Neural progenitor cell (in vitro differentiated cells): ENCODE measurements around the gene GNA14. TPM values are rescaled to one million over a fixed set of nuclear protein-coding genes. Genes with fewer than 3 reads are reported as not detected.
A peak's percentile ranks its signal among the peaks of the same experiment; 100 is the strongest.

Source experiments
- DNase-seq: peaks from one replicate; pipeline ENCODE4 v3.0.0-alpha.2; 2016; ENCODE audit warnings: low spot score
- H2AFZ ChIP-seq: fragments of 200-600 bp; sonication (generic); replicated peaks from 2 replicates; pipeline ENCODE4 v1.6.1; 2016; ENCODE audit warnings: antibody characterized with exemption
- H3F3A ChIP-seq: fragments of 200-600 bp; sonication (generic); 2 replicates; pipeline ENCODE4 v1.6.1; 2016; ENCODE audit warnings: antibody characterized with exemption, low read depth
- H3K27ac ChIP-seq: fragments of 200-600 bp; sonication (generic); 2 replicates; pipeline ENCODE4 v1.5.1; 2016; ENCODE audit warnings: mild to moderate bottlenecking
- H3K27me3 ChIP-seq: fragments of 200-600 bp; sonication (generic); 2 replicates; pipeline ENCODE4 v1.6.1; 2016; ENCODE audit warnings: mild to moderate bottlenecking, moderate library complexity
- H3K36me3 ChIP-seq: fragments of 200-600 bp; sonication (generic); 2 replicates; pipeline ENCODE4 v1.5.1; 2016
- H3K4me1 ChIP-seq: fragments of 200-600 bp; sonication (generic); 2 replicates; pipeline ENCODE4 v1.6.1; 2016; ENCODE audit warnings: mixed run types
- H3K4me2 ChIP-seq: fragments of 200-600 bp; sonication (generic); 2 replicates; pipeline ENCODE4 v1.6.1; 2016
- H3K4me3 ChIP-seq: fragments of 200-600 bp; sonication (generic); 2 replicates; pipeline ENCODE4 v1.5.1; 2016
- H3K79me2 ChIP-seq: fragments of 200-600 bp; sonication (generic); 2 replicates; pipeline ENCODE4 v1.6.1; 2016; ENCODE audit warnings: low read depth
- H3K9ac ChIP-seq: fragments of 200-600 bp; sonication (generic); 2 replicates; pipeline ENCODE4 v1.6.1; 2016
- H3K9me3 ChIP-seq: fragments of 200-600 bp; sonication (generic); 2 replicates; pipeline ENCODE4 v1.5.1; 2016; ENCODE audit warnings: low read depth
- H4K20me1 ChIP-seq: fragments of 200-600 bp; sonication (generic); 2 replicates; pipeline ENCODE4 v1.6.1; 2016; ENCODE audit warnings: low read depth
- H3K27ac Mint-ChIP-seq: 3 replicates; pipeline ENCODE4 v1.8.0; 2021; ENCODE audit warnings: mixed read lengths
- H3K27me3 Mint-ChIP-seq: 2 replicates; pipeline ENCODE4 v1.8.0; 2022; ENCODE audit warnings: low read depth, mild to moderate bottlenecking, inconsistent platforms, moderate library complexity, mixed read lengths; ENCODE audit not compliant: insufficient read depth
- H3K36me3 Mint-ChIP-seq: 3 replicates; pipeline ENCODE4 v1.8.0; 2021; ENCODE audit warnings: mixed read lengths
- H3K4me1 Mint-ChIP-seq: 3 replicates; pipeline ENCODE4 v1.8.0; 2021; ENCODE audit warnings: mixed read lengths
- H3K4me3 Mint-ChIP-seq: 3 replicates; pipeline ENCODE4 v1.8.0; 2021; ENCODE audit warnings: mild to moderate bottlenecking, moderate library complexity, mixed read lengths
- H3K9me3 Mint-ChIP-seq: 3 replicates; pipeline ENCODE4 v1.8.0; 2020; ENCODE audit warnings: mixed read lengths
- CTCF ChIP-seq: fragments of 200-600 bp; sonication (generic); IDR thresholded peaks from 2 replicates; pipeline ENCODE4 v1.5.1; 2017; ENCODE audit warnings: antibody characterized with exemption, mild to moderate bottlenecking
- EZH2 ChIP-seq: fragments of 200-600 bp; sonication (generic); IDR thresholded peaks from 2 replicates; pipeline ENCODE4 v1.6.1; 2017; ENCODE audit warnings: antibody characterized with exemption, mild to moderate bottlenecking, moderate library complexity
- EZH2phosphoT487 ChIP-seq: fragments of 200-600 bp; sonication (generic); IDR thresholded peaks from 2 replicates; pipeline ENCODE4 v1.6.1; 2017; ENCODE audit warnings: antibody characterized with exemption
- total RNA-seq: library from RNA; depleted of rRNA; stranded (reverse); fragments of >200 nt; gene quantifications from 2 replicates; pipeline ENCODE4 v1.2.3, GENCODE V29; 2015; ENCODE audit warnings: low replicate concordance

Gene GNA14
- total RNA-seq, 1 donor from 2014 or later = not detected

GRCh38 chr9:77469515-77470231, 178.4 kb downstream of the GNA14 start:
- Histone ChIP-seq H3K79me2 (no peaks in the 10 kb centered on the region), H3K9me3 (no peaks in the 10 kb centered on the region), H3K4me1 (peaks cover 6% of the 10 kb centered on the region), H3K27me3 (no peaks in the 10 kb centered on the region), H4K20me1 (no peaks in the 10 kb centered on the region), H3K4me2 (no peak overlapping the region), H2AFZ (no peak overlapping the region), H3K4me3 (no peak overlapping the region), H3K27ac (no peak overlapping the region), H3K36me3 (no peaks in the 10 kb centered on the region), H3K9ac (no peak overlapping the region), H3F3A (no peaks in the 10 kb centered on the region)
- DNase-seq = no peak
- H3K4me1 Mint-ChIP-seq = no peaks in the 10 kb centered on the region
- H3K4me3 Mint-ChIP-seq = no peak overlapping the region
- TF ChIP-seq EZH2 (no peak), EZH2phosphoT487 (no peak), CTCF (no peak)
- H3K36me3 Mint-ChIP-seq = no peaks in the 10 kb centered on the region
- peaks cover 19% of the 10 kb centered on the region for H3K9me3 Mint-ChIP-seq
- no peaks in the 10 kb centered on the region for H3K27me3 Mint-ChIP-seq
- no peak overlapping the region for H3K27ac Mint-ChIP-seq

GRCh38 chr9:77464661-77465060, 183.5 kb downstream of the GNA14 start:
- TF ChIP-seq EZH2phosphoT487 (no peak), EZH2 (no peak), CTCF (no peak)
- no peaks in the 10 kb centered on the region for H3K36me3 Mint-ChIP-seq
- no peak overlapping the region for H3K4me3 Mint-ChIP-seq
- H3K4me2 ChIP-seq = no peak overlapping the region
- H3F3A ChIP-seq = no peaks in the 10 kb centered on the region
- no peaks in the 10 kb centered on the region for H3K79me2 ChIP-seq
- no peaks in the 10 kb centered on the region for H3K9me3 ChIP-seq
- no peak overlapping the region for H3K27ac Mint-ChIP-seq
- no peak overlapping the region for H3K27ac ChIP-seq
- H3K4me1 ChIP-seq = peaks cover 6% of the 10 kb centered on the region
- H3K27me3 ChIP-seq = no peaks in the 10 kb centered on the region
- H3K27me3 Mint-ChIP-seq = no peaks in the 10 kb centered on the region
- no peaks in the 10 kb centered on the region for H3K36me3 ChIP-seq
- H3K4me3 ChIP-seq = no peak overlapping the region
- no peak for DNase-seq
- no peaks in the 10 kb centered on the region for H3K4me1 Mint-ChIP-seq
- no peaks in the 10 kb centered on the region for H4K20me1 ChIP-seq
- H2AFZ ChIP-seq = no peak overlapping the region
- no peak overlapping the region for H3K9ac ChIP-seq
- H3K9me3 Mint-ChIP-seq = no peaks in the 10 kb centered on the region

GRCh38 chr9:77463151-77463550, 185.0 kb downstream of the GNA14 start:
- Mint-ChIP-seq H3K4me3 (no peak overlapping the region), H3K36me3 (no peaks in the 10 kb centered on the region)
- H3K9ac ChIP-seq = no peak overlapping the region

GRCh38 chr9:77462066-77462465, 186.1 kb downstream of the GNA14 start:
- Histone ChIP-seq H3K9me3 (no peaks in the 10 kb centered on the region), H3K79me2 (no peaks in the 10 kb centered on the region), H2AFZ (no peak overlapping the region), H3F3A (peaks cover 5% of the 10 kb centered on the region), H3K27ac (no peak overlapping the region), H3K9ac (no peak overlapping the region), H3K27me3 (no peaks in the 10 kb centered on the region), H3K36me3 (no peaks in the 10 kb centered on the region), H3K4me1 (peaks cover 6% of the 10 kb centered on the region), H3K4me3 (no peak overlapping the region), H3K4me2 (no peak overlapping the region), H4K20me1 (no peaks in the 10 kb centered on the region)
- H3K36me3 Mint-ChIP-seq = no peaks in the 10 kb centered on the region
- peaks cover 5% of the 10 kb centered on the region for H3K4me1 Mint-ChIP-seq
- H3K4me3 Mint-ChIP-seq = no peak overlapping the region
- peak overlapping the region; percentile 43 for H3K27ac Mint-ChIP-seq
- no peaks in the 10 kb centered on the region for H3K27me3 Mint-ChIP-seq
- peak; percentile 10 for DNase-seq
- no peaks in the 10 kb centered on the region for H3K9me3 Mint-ChIP-seq
- no peak for TF ChIP-seq EZH2
- no peak for TF ChIP-seq EZH2phosphoT487
- TF ChIP-seq CTCF = no peak

More at GRCh38 chr9:77463151-77463550, 185.0 kb downstream of the GNA14 start:
- no peaks in the 10 kb centered on the region for H3K9me3 ChIP-seq
- no peak overlapping the region for H2AFZ ChIP-seq
- H3F3A ChIP-seq = no peaks in the 10 kb centered on the region
- no peaks in the 10 kb centered on the region for H3K79me2 ChIP-seq
- no peaks in the 10 kb centered on the region for H3K27me3 Mint-ChIP-seq
- H3K4me2 ChIP-seq = no peak overlapping the region
- no peaks in the 10 kb centered on the region for H3K9me3 Mint-ChIP-seq
- H3K27me3 ChIP-seq = no peaks in the 10 kb centered on the region
- DNase-seq = no peak
- H3K4me1 Mint-ChIP-seq = peaks cover 2% of the 10 kb centered on the region
- H3K36me3 ChIP-seq = no peaks in the 10 kb centered on the region
- H3K27ac Mint-ChIP-seq = no peak overlapping the region
- no peak overlapping the region for H3K4me3 ChIP-seq
- H4K20me1 ChIP-seq = no peaks in the 10 kb centered on the region
- peaks cover 6% of the 10 kb centered on the region for H3K4me1 ChIP-seq
- no peak overlapping the region for H3K27ac ChIP-seq
- TF ChIP-seq EZH2phosphoT487 (no peak), EZH2 (no peak)
